Common myeloid progenitor, CD34-positive (primary cell): ENCODE data around the gene GMPR2.

ENCODE experiments used
- CTCF ChIA-PET: fragments of 350-600 bp; sonication (Branson Sonifier 250); formaldehyde crosslinking; loops from one replicate; lab custom pipeline; 2021; ENCODE audit warnings: antibody characterized with exemption; lab: Charles Lee
- POLR2A ChIA-PET: fragments of 350-600 bp; sonication (Branson Sonifier 250); formaldehyde crosslinking; loops from one replicate; lab custom pipeline; 2021; ENCODE audit warnings: antibody characterized with exemption; lab: Charles Lee
- DNase-seq, 3 donors: peaks; one replicate each; pipeline versions ENCODE4 v3.0.0 to v3.0.0-alpha.2; 2013
- H3K27ac ChIP-seq, 2 experiments: 1 replicate in 1 of 2; 2 replicates in 1 of 2; pipeline ENCODE4 v1.7.0; 2013; ENCODE audit warnings: inconsistent platforms in 2 of 2, low read length in 2 of 2, mild to moderate bottlenecking in 2 of 2, low read depth in 1 of 2, moderate library complexity in 1 of 2; ENCODE audit not compliant: severe bottlenecking in 2 of 2, insufficient read depth in 1 of 2, poor library complexity in 1 of 2
- H3K27me3 ChIP-seq, 5 experiments: replicated peaks in 2 of 5; 1 replicate in 3 of 5; 2 replicates in 2 of 5; pipeline versions ENCODE4 v1.6.1 to v1.7.0; 2013; ENCODE audit warnings: low read length in 4 of 5, mild to moderate bottlenecking in 2 of 5, moderate library complexity in 2 of 5, inconsistent platforms in 1 of 5; ENCODE audit not compliant: insufficient read depth in 5 of 5, control insufficient read depth in 4 of 5
- H3K36me3 ChIP-seq, 4 experiments: 1 replicate in 2 of 4; 2 replicates in 2 of 4; pipeline versions ENCODE4 v1.6.1 to v1.7.0; 2013; ENCODE audit warnings: low read length in 3 of 4, control low read depth in 1 of 4, mild to moderate bottlenecking in 1 of 4; ENCODE audit not compliant: control insufficient read depth in 4 of 4, insufficient read depth in 4 of 4
- H3K4me1 ChIP-seq, 4 experiments: 1 replicate in 3 of 4; 2 replicates in 1 of 4; pipeline versions ENCODE4 v1.6.1 to v1.7.1; 2013; ENCODE audit warnings: low read length in 3 of 4, mild to moderate bottlenecking in 3 of 4, control low read depth in 1 of 4, inconsistent platforms in 1 of 4, moderate library complexity in 1 of 4; ENCODE audit not compliant: control insufficient read depth in 4 of 4, insufficient read depth in 4 of 4; ENCODE audit errors: control extremely low read depth in 1 of 4
- H3K4me3 ChIP-seq, 7 experiments: 1 replicate in 4 of 7; 2 replicates in 3 of 7; pipeline versions ENCODE4 v1.5.1 to v1.7.0; 2013; ENCODE audit warnings: mild to moderate bottlenecking in 7 of 7, low read length in 6 of 7, moderate library complexity in 6 of 7, inconsistent platforms in 2 of 7, low read depth in 2 of 7, control low read depth in 1 of 7; ENCODE audit not compliant: insufficient read depth in 4 of 7, control insufficient read depth in 1 of 7; ENCODE audit errors: extremely low read depth in 1 of 7
- H3K9me3 ChIP-seq, 5 experiments: 1 replicate in 4 of 5; 2 replicates in 1 of 5; pipeline versions ENCODE4 v1.6.1 to v1.7.1; 2013; ENCODE audit warnings: low read length in 4 of 5, mild to moderate bottlenecking in 2 of 5, inconsistent platforms in 1 of 5, low read depth in 1 of 5, moderate library complexity in 1 of 5; ENCODE audit not compliant: control insufficient read depth in 4 of 5, insufficient read depth in 2 of 5; ENCODE audit errors: control extremely low read depth in 1 of 5
- WGBS: methylation state at CpG from one replicate; pipeline ENCODE4 v1.1.5; 2013; ENCODE audit not compliant: insufficient coverage; 5-methylcytosine and 5-hydroxymethylcytosine counted together

The GMPR2 gene

DNA sequence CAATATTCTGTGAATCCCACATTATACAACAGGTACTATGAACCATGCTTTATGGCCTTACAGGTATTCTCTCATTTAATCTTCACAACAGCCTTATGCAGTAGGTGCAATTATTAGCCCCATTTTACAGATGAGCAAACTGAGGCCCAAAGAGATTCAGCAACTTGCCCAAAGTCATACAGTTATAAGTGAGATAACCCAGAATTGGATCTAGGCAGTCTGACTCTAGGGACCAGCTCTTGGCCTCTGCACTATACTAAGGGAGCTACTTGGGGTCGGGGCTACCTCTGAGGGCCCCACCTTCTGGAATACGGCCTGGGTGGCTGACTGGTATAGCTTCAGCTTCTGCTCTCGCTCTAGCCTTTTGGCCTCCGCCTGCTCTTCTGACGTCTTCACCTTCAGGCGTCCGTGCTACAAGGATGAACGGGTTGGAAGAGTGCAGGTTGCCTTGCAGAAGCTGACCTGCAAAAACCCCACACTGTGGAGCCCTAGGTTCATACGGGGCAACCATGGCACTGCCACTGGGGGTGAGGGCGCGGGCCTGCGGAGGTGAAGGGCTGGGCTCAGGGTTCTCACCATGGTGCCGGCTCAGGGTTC lies 37.9 kb downstream of the GMPR2 start:
- no peak for DNase-seq
- Histone ChIP-seq H3K27ac (peak overlapping the region; percentile 80 to 94), H3K4me3 (peak overlapping the region; percentile 74 to 96 (median 85)), H3K27me3 (no peaks in the 10 kb centered on the region), H3K9me3 (no peaks in the 10 kb centered on the region), H3K4me1 (peaks cover 2 to 35% (median 18%) of the 10 kb centered on the region in 4 experiments), H3K36me3 (peaks cover 0 to 32% (median 15%) of the 10 kb centered on the region in 4 experiments)
- ChIA-PET CTCF (interaction anchor here (0.7 to 7.7 kb wide), 21 partner anchors 9 to 166 kb away, joined by 3 to 57 read pairs (median 5); partner anchors contain the start of genes CHMP4A, CIDEB, DHRS1 and IRF9), POLR2A (interaction anchor here (0.6 to 1.4 kb wide), 6 partner anchors 9 to 56 kb away, joined by 3 to 6 read pairs (median 4); partner anchors contain the start of genes DHRS1, NOP9 and TINF2)
- 11% methylated on average over 13 of the region's 13 CpGs for WGBS

DNA sequence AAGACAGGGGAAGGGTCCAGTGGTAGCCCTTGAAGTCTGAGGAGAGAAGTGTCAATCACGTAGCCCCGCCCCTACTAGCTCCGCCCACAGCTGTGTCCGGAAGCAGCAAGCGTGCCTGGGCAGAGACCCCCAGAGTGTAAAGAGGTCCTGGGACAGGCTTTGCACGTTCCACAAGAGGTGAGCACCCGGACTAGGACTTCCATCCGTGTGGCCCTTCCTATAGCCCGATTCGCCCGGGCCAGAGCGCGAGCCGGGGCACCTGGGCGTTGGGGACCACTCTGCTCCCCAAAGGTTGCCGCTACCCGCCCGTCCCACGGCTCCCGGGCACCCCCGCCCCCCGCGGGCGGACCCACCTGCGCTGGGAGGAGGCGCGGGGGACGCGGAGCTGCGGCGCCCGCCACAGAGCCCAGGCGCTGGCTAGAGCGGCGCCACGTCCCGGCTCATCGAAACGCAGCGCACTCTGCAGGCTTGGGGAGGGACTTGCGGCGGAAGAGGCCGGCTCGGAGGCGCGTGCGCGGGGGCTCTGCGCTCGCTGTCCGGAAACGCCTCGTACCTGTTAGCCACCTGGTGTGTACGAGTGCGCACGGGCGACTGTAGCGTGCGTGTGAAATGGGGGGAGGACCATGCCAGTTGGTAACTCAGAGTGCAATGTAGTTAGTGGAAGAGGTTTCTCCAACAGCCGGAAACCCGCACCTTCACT lies 38.6 kb downstream of the GMPR2 start, which contains the start of gene RABGGTA:
TSS of gene RABGGTA (minus strand) at position 464 of the 700 bp plus-strand sequence. CDS start 482 bp downstream, outside the sequence.
- CTCF ChIA-PET, result interaction anchor here (0.7 to 7.7 kb wide), 20 partner anchors 9 to 165 kb away, joined by 3 to 57 read pairs (median 5); partner anchors contain the start of genes CHMP4A, CIDEB, DHRS1 and IRF9
- WGBS, result 0% methylated on average over 53 of the region's 61 CpGs
- POLR2A ChIA-PET, result interaction anchor here (0.6 to 1.4 kb wide), 6 partner anchors 9 to 56 kb away, joined by 3 to 6 read pairs (median 4); partner anchors contain the start of genes DHRS1, NOP9 and TINF2
- H3K27ac ChIP-seq, result peak within 1 kb of the TSS; percentile 80 to 94
- H3K9me3 ChIP-seq, result no peaks in the 10 kb centered on the region
- peaks cover 0 to 25% (median 12%) of the 10 kb centered on the region in 4 experiments for H3K36me3 ChIP-seq
- peak within 1 kb of the TSS; percentile 74 to 96 (median 85) for H3K4me3 ChIP-seq
- peaks cover 2 to 38% (median 18%) of the 10 kb centered on the region in 4 experiments for H3K4me1 ChIP-seq
- no peaks in the 10 kb centered on the region for H3K27me3 ChIP-seq
- peak; percentile 93 to 96 (median 96) for DNase-seq

DNA sequence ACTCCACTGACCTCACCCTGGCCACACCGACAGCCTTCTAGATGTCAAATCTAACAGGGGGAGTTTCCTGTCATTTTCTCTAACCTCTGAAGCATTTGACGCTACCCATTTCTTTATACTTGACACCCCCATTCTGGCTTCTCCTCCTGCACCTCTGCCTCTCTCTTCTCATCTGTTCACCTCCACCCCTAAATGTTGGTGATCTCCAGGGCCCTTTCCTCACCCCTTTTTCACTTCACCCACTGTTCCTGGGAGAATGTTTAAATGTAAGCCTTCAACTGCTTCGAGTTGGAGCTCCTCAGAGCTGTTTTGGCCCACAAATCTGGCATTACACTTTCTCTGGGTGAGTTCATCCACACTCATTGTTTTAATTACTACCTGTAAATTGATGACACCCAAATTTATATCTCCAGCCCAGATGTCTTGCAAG lies 39.1 kb downstream of the GMPR2 start:
- ChIA-PET POLR2A (interaction anchor here (0.9 to 1.3 kb wide), 3 partner anchors 28 to 41 kb away, joined by 3 to 6 read pairs (median 3); partner anchors contain the start of genes DHRS1, NOP9 and TINF2), CTCF (interaction anchor here (1.0 to 7.7 kb wide), 10 partner anchors 9 to 111 kb away, joined by 3 to 57 read pairs (median 18); partner anchors contain the start of genes CIDEB, DHRS1, IRF9 and LTB4R2)
- Histone ChIP-seq H3K36me3 (peaks cover 0 to 19% (median 10%) of the 10 kb centered on the region in 4 experiments), H3K27me3 (no peaks in the 10 kb centered on the region), H3K27ac (peak overlapping the region; percentile 58 to 94), H3K4me1 (peaks cover 6 to 43% (median 22%) of the 10 kb centered on the region in 4 experiments), H3K4me3 (peak overlapping the region; percentile 74 to 96 (median 85)), H3K9me3 (no peaks in the 10 kb centered on the region)
- no peak for DNase-seq
- WGBS, result 31% methylated on average over 3 of the region's 3 CpGs

DNA sequence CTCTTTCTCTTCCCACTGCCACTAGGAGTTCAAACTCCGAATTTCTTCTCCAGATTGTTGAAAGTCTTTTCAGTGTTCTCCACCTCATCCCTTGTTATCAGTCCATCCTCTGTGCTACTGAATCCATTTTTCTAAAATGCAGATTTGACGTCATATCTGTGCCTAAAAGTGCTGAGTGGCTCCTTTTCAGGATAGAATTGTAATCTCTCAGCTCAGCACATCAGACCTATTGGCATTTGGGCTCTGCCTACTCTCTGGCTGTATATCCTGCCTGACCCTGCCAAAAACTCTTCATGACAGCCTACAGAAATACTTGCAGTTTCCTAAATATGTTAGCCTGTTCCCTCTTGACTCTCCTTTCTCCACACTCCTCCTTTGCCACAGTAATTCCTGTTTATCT lies 39.7 kb downstream of the GMPR2 start:
- peaks cover 7 to 50% (median 28%) of the 10 kb centered on the region in 4 experiments for H3K4me1 ChIP-seq
- H3K36me3 ChIP-seq, result peaks cover 0 to 13% (median 6%) of the 10 kb centered on the region in 4 experiments
- POLR2A ChIA-PET, result no interaction called here
- no peaks in the 10 kb centered on the region for H3K27me3 ChIP-seq
- CTCF ChIA-PET, result interaction anchor here (1.5 to 7.7 kb wide), 7 partner anchors 8 to 112 kb away, joined by 3 to 57 read pairs (median 27); partner anchors contain the start of genes CIDEB, DHRS1, IRF9 and LTB4R2
- no peak overlapping the region for H3K4me3 ChIP-seq
- no peaks in the 10 kb centered on the region for H3K9me3 ChIP-seq
- no peak overlapping the region for H3K27ac ChIP-seq
- DNase-seq, result no peak
- 92% methylated on average over 2 of the region's 2 CpGs for WGBS

DNA sequence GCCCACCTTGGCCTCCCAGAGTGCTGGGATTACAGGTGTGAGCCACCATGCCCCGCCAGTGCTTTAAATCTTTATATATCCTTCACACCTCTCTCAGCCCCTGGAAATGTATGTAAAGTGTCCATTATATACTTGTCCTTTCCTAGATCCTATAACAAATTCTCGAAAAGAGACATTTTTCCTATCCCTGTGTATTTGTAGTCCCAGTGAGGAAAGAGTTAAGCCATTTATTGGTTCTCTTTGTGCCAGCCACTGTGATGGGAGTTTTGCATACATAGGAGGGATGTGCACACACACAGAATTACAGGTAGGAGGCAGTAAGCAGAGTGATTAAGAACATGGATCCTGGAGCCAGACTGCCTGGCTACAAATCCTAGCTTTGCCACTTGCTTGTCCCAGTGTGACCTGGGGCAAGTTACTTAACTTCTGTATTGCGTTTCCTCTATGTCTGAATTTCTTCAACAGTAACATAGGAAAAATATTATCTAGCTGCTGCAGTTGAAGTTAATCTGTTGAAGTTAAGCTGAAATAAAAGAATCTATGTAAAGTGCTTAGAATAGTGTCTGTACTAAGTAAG lies 40.8 kb downstream of the GMPR2 start:
- WGBS, result no CpG with 5 or more reads among the region's 3 CpGs
- peaks cover 11 to 60% (median 38%) of the 10 kb centered on the region in 4 experiments for H3K4me1 ChIP-seq
- H3K27me3 ChIP-seq, result no peaks in the 10 kb centered on the region
- H3K27ac ChIP-seq, result no peak overlapping the region
- peak in 1 of 3 donors; percentile 16 for DNase-seq
- ChIA-PET POLR2A (interaction anchor here (1.4 kb wide), 1 partner anchor 31 kb away, joined by 4 read pairs; the partner anchor contains the start of gene TINF2), CTCF (interaction anchor here (1.3 to 13.1 kb wide), 5 partner anchors 7 to 33 kb away, joined by 4 to 119 read pairs (median 23); partner anchors contain the start of genes CIDEB, LTB4R, LTB4R2 and TINF2)
- no peaks in the 10 kb centered on the region for H3K9me3 ChIP-seq
- H3K4me3 ChIP-seq, result no peak overlapping the region
- peaks cover 0 to 6% (median 2%) of the 10 kb centered on the region in 4 experiments for H3K36me3 ChIP-seq

DNA sequence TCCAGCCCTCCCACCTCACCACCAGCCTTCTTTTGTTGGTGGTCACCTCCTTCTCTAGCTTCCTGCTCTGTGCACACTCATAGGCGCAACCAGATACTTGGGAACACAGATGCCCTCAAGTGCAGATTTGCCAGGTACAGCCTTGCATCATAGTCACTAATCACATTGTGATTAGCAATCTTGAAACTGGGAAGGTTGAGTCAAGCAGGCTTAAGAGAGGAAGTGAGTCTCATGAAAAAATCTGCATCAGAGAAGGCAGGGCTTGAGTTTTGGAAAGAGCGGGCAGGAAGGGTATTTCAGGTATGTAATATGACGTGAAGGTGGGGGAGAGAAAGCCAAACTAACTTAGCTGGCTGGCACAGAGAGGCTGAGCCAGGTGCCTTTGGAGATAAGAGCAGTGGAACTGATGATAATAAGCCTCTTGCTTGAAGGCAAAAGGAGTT lies 41.4 kb downstream of the GMPR2 start:
- DNase-seq, result peak in 2 of 3 donors; percentile 35 to 56
- Histone ChIP-seq H3K4me1 (peaks cover 17 to 66% (median 45%) of the 10 kb centered on the region in 4 experiments), H3K27me3 (no peaks in the 10 kb centered on the region), H3K36me3 (peaks cover 0 to 4% (median under 1%) of the 10 kb centered on the region in 4 experiments), H3K4me3 (no peak overlapping the region), H3K9me3 (no peaks in the 10 kb centered on the region), H3K27ac (no peak overlapping the region)
- ChIA-PET POLR2A (interaction anchor here (1.4 kb wide), 1 partner anchor 32 kb away, joined by 4 read pairs; the partner anchor contains the start of gene TINF2), CTCF (interaction anchor here (0.6 to 13.1 kb wide), 6 partner anchors 7 to 626 kb away, joined by 3 to 119 read pairs (median 14); partner anchors contain the start of genes CIDEB, LTB4R, LTB4R2 and TINF2)
- WGBS, result 69% methylated on average over 3 of the region's 3 CpGs
